ENCODE results near the gene PPP1R36.

PPP1R36 gene, protein sequence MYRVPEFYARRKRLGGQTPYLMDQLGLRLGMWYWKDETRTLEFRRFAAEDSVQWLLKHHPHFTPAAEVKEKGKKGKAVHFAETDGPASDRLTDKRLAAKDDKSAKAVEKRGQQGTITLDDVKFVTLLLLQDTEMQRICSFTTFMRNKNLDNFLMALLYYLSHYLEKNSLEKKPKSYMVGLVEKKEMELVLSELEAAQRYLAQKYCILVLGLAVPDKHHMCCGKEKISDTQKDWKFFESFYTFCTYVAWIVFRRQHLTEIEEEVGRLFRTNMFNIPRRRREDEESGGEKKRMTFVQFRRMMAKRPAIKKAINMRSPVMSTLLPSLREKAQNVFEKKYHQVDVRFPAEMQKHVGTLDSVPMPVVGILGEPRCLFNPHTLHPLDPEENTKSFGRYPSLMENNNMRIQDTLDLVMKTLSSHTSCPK

DNA sequence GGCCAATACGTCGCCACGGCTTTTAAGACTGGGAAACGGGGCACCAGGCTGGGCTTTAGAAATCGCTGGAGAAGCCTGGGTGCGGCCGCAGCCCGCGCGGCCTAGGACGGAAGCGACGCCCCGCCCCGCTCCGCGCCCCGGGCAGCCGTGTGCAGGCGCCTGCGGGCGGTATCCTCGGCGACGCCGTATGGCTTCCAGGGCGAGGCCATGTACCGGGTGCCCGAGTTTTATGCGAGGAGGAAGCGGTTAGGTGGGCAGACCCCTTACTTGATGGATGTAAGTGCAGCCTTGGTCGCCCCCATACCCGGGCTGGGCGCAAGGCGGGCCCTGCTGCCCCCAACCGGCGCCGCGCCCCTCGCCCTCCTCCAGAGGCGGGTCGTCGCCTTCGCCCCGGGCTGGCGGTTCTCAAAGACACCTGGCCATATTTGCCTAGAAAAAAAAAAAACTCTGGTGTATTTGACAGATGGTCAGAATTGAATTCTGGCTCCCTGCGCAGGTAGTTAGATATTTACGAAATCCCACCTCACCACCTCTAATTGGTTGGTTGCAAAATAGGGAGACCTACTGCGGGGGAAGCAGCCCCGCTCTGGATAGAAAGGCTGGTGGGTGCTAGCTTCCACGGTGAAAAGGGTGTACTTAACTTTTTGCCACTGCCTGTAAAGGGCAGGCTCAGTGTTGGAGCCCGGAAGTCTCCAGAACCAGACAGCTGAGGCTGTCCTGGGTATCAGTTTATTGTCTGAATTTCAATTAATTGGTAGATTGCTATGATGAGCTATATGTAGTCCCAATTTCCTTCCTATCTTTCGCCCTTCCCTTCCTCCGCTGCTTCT, at the start of gene PPP1R36:
PPP1R36 (plus strand) TSS at position 171 of the 830 bp plus-strand sequence; CDS start at position 208, 37 bp downstream.
- TF ChIP-seq MAX (IDR thresholded peaks at IDR 0.05; ENCODE audit: low read depth, low read length), result no peak
- TF ChIP-seq POLR2A (IDR thresholded peaks at IDR 0.05; ENCODE audit: extremely low read depth, insufficient read length), result no peak
- no peak for TF ChIP-seq MYC (IDR thresholded peaks at IDR 0.05; ENCODE audit: low read depth, low read length)
- no peak for TF ChIP-seq CTCF (IDR thresholded peaks at IDR 0.05; ENCODE audit: low read depth, low read length)
- DNase-seq (ENCODE audit: low read depth), result peak; percentile 74
- H3K4me3 ChIP-seq (ENCODE audit: low read depth, low read length), result peak within 1 kb of the TSS; percentile 37

GRCh38 chr14:64500088-64500487, 49.7 kb upstream of the PPP1R36 start:
- no peak for TF ChIP-seq MYC (IDR thresholded peaks at IDR 0.05; ENCODE audit: low read depth, low read length)
- TF ChIP-seq MAX (IDR thresholded peaks at IDR 0.05; ENCODE audit: low read depth, low read length), result no peak
- no peak for TF ChIP-seq POLR2A (IDR thresholded peaks at IDR 0.05; ENCODE audit: extremely low read depth, insufficient read length)
- no peak for TF ChIP-seq CTCF (IDR thresholded peaks at IDR 0.05; ENCODE audit: low read depth, low read length)
- peak; percentile 17 for DNase-seq (ENCODE audit: low read depth)
- H3K4me3 ChIP-seq (ENCODE audit: low read depth, low read length), result no peak overlapping the region

DNA sequence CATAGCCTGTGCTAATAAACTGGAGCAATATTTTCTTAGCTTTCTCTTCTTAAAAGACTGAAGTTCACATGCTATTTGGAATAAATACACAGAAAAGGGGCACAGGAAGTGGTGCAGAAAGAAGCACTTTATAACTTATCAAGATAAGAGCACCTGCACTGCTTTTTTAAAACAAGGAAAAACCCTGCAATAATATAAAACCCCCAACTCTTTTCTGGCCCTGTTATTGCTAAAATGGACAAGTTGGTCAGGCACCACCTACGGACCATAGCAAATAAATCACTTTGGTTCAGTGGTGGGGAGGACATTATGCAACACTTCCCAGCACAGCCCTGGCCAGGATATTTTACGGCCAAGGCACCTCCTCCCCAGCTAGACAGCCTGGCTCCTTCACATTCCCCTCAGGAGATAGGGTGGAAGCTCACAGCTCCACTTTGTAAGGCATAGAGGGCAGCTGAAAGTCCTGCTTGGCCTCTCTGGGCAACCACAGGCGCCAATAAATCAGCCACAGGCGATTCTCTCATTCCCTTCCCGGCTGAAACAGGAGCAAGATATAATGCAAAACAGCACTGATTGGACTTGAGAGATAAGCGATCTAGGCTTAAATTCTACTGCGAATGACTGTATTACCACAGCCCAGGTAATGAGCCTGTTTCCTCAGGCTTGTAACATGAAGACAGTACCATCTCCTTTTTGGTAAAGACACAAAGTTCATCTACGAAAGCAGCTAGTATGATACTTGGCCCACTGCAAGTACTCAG, 48.2 kb upstream of the PPP1R36 start:
- H3K4me3 ChIP-seq (ENCODE audit: low read depth, low read length), result peak overlapping the region; percentile 3
- TF ChIP-seq POLR2A (IDR thresholded peaks at IDR 0.05; ENCODE audit: extremely low read depth, insufficient read length) (no peak), MAX (IDR thresholded peaks at IDR 0.05; ENCODE audit: low read depth, low read length) (no peak), MYC (IDR thresholded peaks at IDR 0.05; ENCODE audit: low read depth, low read length) (no peak), CTCF (IDR thresholded peaks at IDR 0.05; ENCODE audit: low read depth, low read length) (no peak)
- DNase-seq (ENCODE audit: low read depth), result peak; percentile 40

- peak overlapping the region; percentile 82 for H3K4me3 ChIP-seq (ENCODE audit: low read depth, low read length)
- no peak for DNase-seq (ENCODE audit: low read depth)
- TF ChIP-seq CTCF (IDR thresholded peaks at IDR 0.05; ENCODE audit: low read depth, low read length), result no peak
- no peak for TF ChIP-seq POLR2A (IDR thresholded peaks at IDR 0.05; ENCODE audit: extremely low read depth, insufficient read length)
These were observed 47.3 kb upstream of the PPP1R36 start for GRCh38 chr14:64502456-64502855.

DNA sequence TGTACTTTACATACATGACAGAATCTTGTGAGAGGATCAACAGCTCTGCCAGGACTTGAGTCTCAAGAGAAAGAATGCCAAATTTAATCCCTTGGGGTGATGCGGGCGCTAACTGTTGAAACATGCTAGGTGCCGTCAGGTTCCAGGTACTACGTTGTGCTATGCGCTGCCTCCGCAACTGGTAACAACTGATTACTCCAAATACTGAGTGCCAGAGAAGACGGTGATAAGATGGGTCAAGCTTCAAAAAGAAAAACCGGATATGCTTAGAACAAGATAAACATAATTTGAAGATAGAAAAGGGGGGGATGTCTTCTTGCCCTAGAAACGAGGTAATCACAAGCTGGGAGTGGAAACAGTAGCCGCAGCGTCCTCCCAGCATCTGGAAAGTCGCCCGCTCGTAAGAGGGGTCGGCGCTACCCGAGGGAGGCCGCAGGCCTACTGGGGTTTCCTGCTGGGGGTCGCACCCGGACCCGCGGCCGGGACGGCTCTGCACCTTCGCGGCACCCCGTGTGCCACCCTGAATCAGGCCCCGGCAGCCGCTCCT, 46.8 kb upstream of the PPP1R36 start:
- TF ChIP-seq MAX (IDR thresholded peaks at IDR 0.05; ENCODE audit: low read depth, low read length) (no peak), MYC (IDR thresholded peaks at IDR 0.05; ENCODE audit: low read depth, low read length) (no peak), CTCF (IDR thresholded peaks at IDR 0.05; ENCODE audit: low read depth, low read length) (no peak), POLR2A (IDR thresholded peaks at IDR 0.05; ENCODE audit: extremely low read depth, insufficient read length) (no peak)
- peak overlapping the region; percentile 82 for H3K4me3 ChIP-seq (ENCODE audit: low read depth, low read length)
- no peak for DNase-seq (ENCODE audit: low read depth)
